ENCODE data around the gene ATP7B.

Gene ATP7B

DNA sequence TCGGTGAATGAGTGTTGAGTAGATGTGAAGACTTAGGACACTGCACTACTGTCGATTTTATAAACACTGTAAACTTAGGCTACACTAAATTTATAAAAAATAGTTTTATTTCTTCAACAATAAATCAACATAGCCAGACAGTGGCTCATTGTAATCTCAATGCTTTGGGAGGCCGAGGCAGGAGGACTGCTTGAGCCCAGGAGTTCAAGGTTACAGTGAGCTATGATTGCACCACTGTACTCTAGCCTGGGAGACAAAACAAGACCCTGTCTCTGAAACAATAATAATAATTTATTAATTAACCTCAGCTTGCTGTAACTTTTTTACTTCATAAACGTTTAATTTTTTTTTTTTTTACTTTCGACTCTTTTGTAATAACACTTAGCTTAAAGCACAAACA lies 34.4 kb downstream of the ATP7B start:
- no peak for DNase-seq

DNA sequence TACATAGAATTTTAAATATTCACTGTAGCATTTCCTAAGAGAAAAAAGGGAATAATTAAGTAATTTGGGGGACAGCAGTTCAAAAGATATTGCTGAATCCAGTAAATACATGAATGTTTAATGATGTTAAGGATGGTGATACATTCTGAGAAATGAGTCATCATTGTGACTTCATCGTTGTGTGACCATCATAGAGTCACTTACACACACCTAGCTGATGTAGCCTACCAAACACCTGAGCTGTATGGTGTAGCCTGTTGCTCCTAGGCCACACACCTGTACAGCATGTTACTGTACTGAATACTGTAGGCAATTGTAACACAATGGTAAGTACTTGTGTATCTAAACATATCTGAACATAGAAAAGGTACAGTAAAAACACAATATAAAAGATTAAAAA lies 34.8 kb downstream of the ATP7B start:
- DNase-seq, result no peak

DNA sequence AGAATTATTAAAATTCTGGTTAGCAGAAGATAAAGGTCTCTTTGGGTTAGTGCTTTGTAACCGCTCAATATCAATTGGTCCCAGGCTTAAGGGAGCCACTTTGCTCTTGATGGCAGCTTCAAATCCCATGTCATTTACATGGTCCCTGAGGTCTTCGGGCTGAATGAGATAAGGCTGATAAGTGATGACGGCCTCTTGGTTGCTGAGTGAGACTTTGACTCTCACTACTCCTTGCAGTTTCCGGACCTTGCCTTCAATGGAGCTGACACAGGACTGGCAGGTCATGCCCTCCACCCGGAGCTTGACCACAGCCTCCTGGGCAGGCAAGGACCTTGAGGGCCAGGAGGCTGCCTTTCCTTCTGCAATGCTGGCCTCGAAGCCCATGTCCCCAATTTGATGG lies 36.8 kb downstream of the ATP7B start:
- no peak for DNase-seq

DNA sequence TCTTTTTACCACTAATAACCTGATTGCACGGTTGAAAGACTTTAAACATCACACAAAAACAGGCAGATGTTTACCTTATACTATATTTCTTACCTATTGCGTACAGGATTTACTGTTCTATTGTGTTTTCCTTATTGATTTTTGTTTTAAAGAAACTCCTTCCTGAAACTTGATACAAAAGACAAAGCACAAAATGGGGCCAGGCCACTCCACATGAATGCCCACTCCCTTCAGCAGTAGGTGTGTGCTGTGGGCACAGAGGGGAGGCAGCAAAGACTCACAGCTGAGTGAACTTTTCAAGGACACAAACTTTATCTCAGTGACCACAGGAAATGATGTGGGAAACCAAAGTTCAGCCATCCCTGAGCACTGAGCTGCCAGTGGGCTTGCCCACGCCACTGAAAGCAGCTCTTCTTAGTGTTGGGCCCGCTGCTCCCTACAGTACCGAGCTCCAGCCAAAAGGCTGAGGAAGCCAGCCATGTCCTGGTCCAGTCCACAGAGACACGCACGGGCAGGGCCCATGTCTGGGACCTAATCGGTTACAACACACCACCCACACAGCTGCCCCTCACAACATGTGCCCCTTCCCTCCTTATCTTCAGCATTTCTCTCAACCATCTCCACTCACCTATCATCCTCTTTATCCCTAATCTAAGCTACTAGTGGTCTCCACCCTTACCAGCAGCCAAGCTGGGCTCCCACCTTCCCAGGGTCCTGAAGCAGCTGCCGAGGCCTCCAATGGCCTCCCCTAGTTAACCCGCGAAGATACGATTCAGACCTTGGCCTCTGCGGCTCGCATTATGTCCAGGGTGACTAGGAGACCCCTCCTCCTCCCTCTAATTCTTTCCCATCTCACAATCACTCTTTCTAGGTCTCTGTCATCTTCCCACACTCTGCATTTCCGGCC lies 39.5 kb downstream of the ATP7B start:
- DNase-seq, result no peak

DNA sequence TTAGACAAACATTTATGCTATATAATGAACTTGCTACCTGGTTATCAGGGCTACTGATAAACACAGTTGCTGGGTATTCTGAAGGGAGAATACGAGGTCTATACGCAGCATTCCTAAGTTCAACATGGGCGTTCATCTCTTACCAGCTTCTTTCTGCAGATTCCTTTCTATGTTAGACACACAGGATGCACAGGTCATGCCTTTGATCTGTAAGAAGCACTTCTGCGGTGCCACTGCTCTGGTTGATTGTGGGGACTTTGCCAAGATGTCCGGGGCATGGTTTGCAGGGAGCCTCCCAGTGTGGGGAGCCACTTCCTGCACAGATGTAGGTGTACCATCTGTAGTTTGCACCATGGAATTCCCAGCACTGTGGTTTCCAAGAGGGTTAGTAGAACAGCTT lies 40.9 kb downstream of the ATP7B start:
- DNase-seq, result no peak

DNA sequence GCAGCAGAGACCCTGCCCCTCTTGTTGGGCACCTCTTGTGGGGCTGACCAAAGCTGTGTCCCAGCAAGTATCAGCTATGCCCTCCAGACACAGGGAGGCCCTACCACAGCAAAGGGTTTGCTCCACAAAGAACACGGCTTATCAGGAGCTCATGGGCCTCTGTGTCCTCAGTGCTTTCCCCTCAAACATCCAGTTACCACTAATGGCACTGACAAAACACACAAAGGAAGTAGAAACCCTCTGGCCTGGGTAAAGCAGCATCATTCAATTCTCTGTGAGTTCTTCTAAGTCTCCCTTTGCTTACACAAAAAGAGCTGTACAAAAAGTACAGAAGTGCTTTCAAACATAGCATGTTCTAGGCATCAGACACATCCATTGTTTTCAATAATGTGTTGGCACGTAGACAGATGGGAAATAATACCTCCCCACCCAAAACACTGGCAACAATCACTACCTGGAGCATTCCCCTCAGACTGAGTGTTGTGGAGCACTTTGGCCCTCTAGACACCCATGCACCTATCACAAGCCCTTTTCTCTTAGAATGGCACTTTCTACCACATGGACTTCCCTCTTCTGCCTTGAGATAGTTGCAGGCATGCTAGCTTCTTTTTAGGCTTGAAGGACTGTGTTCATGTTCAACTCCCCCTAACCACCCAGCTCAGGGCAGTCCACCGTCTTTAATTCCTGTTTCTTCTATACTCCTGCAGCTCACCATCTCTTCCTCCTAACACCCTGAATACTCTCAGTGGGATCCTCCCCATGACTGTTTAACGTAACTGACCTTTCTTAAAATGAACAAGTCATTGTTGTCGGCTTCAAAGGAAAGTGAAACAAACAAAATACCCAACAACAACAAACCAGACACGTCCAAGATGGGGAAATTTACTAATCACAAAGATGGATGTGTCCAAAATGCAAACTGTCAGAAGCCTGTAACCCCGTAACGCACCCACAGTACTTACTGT lies 43.5 kb downstream of the ATP7B start:
- DNase-seq, result no peak

DNA sequence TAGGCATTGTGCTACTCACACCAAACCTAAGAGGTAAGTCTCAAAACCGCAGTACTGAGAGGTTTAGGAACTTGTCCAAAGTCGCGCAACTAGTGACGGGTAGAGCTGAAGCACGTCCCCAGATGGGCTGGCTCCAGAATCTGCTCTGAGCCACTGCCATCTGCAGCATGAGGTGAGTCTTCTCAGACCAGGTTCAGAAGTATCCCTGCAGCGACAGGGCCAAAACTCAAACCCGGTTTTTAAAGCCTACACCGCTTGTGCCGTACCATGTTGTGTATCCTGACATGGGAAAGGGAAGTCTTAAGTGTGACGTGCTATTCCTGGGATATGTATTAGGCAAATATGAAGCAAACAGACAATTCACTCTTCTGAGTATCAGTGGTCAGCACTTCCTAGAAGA lies 45.1 kb downstream of the ATP7B start:
- no peak for DNase-seq

DNA sequence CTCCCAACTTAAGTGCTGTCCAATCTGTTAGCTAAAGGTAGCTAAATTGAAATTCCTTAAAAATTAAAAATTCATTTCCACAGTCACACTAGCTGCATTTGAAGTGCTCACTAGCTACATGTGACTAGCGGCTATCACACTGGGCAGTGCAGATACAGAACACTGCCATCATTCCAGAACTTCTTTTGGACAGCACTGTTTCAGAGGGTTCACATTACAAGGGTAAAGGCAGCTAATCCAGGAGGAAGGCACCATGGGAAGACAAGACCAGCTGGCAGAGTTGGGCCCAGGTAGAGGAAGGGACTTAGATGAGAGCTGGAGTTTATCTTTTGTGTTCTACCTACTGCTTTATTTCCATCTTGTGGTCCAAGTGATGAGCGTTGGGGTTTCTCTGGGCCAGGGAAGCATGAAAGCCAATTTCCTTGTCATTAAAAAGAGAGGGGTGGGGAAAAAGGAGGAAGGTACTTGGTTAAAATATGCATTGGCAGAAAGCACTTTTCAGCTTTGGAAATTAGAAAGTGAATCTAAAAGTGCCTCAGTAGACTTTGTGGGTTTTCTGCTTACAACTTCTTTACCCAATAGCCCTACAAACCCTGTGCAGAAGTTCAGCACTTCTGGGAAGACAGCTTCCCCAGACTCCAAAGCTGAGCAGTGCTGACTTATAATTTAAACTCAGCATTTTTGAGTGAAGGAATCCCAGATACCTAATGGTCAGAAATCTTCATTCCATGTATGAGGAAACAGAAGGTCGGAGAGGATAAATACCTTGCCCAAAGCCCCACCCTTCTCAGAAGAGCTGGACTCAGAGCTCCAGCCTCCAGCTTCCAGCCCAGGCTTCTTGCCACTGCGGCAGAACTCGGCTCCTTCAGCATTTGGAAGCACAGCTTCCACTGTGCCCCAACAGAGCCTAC lies 49.5 kb downstream of the ATP7B start:
- no peak for DNase-seq

DNA sequence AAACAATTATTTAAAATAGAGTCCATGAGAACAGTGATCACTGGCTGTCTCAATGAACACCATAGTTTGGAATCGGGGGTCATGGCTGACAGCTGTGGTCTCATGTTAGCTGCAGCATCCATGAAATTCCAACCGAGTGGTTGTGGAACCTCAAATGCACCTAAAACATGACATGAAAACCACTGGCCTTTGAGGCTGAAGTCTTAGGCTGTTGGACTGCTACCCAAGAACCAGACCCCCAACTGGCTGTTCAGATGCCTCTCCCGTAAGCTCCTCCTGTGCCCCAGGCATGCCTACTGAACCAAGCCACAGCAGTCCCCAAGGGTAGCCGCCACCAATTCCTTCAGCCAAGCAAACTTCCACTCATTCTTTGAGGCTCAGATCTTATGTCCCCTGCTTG lies 50.5 kb downstream of the ATP7B start:
- DNase-seq, result no peak

DNA sequence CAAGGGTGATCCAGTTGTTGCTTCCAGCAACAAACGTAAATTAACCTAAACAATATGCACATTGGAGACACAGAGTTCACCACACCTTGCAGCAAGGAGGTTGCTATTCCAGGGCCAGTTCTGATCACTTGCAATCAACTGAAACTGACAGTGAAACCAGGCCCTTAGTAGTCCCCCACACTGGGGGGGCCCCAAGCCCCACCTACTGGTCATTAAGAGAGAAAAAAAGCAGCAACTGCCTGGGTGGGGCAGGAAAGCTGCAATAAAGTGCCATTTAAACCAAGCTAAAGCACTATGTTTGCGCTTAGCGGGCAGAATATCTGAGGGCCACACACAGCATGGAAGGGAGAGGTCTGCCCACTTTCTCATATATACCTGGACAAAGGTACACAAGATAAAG lies 51.5 kb downstream of the ATP7B start:
- DNase-seq, result peak; percentile 76

DNA sequence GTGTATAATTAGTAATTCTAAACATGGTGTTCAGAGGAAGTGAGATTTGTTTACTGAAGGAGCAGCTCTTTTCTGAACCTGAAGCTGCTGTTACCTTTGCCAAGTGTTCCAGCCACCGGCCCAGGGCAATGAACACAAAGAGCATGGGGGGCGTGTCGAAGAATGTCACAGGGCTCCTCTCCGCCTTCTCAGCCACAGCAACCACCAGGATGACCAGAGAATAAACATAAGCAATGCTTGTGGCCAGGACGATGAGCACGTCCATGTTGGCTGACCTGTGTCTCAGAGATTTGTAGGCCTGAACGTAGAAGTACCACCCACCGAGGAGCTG lies 53.1 kb downstream of the ATP7B start:
- no peak for DNase-seq

DNA sequence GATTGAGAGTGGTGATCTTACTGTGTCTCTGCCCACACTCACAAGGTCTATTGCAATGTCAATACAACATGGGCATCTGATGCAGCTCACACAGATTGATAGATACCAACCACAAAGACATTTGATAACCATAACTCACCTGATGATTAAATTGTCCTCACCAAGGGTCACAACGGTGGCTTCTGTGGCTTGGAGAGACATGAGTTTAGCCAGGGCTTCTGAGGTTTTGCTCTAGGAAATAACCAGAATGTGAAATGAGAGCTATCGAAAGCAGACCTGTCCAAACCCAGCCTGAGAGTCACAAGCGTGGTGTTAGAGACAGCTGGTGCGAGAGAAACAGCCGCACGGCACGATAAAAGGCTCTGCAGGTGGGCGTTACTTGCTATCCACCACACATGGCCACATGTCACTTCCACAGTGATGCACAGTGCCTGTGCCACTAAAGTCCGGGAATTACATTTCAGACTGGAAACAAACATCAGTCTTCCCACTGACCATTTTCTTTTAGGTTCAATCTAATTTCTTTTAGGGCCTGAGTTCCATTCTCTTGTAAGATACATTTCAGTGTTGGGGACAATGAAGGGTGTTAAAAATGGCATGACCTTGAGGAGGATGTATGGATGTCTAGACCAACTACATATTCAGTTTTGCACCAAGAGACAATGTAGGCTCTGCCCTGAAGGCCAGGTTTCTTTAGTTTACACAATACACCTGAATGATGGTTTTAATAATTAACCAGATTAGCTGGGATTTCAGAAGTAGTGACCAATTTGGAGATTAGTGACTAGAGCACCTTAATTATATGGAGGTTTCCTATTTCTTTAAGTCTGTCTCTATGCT lies 53.7 kb downstream of the ATP7B start:
- peak; percentile 78 for DNase-seq

DNA sequence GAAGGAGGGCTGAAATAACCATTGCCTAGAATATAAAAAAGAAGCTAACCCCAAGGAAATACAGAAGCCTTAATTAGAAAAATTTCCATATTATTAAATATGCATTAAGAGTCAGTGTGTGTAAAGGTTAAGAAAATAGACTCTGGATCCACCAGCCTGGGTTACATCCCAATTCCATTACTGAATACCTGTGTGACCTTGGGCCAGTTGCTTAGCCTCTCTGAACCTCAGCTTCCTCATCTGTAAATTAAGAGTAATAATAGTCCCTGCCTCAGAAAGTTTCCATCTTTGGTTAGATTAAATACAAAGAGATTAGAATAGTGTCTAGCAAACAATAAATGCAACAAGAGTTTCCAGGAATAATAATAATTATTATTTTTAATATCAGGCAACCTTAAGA lies 54.5 kb downstream of the ATP7B start:
- DNase-seq, result no peak

DNA sequence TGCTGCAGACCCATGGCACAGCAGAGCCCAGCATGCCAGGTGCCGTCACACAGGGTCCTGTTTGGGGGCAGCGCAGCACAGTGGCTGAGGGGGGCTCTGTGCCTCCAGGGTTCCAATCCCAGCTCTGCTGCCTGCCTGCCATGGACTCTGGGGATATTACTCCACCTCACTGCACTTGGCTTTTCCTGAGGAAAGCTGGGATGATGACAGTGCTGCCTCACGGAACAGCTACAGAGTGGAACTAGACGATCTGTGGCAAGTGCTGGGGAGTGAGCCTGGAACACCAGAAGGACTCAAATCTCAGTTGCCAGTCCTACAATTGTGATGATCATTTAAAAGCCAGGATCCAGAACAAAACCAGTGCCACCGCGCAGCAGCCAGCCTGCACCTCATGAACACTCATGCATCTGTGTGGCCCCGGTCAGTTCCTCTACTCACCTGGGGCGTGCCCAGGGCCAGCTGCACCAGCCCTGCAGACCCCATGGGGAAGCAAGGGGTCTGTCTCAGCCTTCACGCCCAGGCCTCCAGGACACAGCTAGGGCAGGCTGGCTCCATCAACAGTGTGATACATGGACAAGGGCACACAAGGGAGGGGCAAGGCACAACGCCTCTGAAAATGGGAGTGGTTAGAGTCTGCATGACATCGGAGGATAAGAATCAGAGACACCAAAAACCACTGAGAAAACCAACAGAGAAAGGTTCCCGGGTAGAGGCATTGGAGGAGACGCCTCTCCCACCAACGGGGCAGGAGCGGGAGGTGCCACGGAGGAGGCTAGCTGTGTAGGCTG lies 55.2 kb downstream of the ATP7B start:
- DNase-seq, result peak; percentile 67

DNA sequence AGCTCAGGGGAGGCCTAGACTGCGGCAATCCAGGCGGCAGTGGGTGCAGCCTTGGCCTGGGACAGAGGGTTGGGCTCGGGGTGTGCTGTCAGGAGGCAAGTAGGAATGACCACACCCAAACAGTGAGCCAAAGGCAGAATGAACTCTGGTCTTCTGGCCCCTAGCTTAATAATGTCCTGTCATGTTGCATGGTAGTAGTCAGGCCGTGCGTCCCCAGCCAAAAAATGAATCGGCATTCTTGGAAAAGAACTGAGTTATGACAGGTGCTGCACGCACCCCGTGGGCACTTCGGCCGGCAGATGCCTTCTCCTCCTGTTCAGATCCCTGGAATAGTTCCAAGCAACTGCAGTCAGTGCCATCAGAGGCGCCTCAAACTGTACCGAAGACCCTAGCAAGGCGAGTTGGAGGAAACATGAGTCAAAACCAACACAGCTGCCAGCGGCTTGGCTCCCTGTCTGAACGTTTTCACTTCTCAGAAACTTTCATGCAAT lies 55.9 kb downstream of the ATP7B start:
- no peak for DNase-seq

DNA sequence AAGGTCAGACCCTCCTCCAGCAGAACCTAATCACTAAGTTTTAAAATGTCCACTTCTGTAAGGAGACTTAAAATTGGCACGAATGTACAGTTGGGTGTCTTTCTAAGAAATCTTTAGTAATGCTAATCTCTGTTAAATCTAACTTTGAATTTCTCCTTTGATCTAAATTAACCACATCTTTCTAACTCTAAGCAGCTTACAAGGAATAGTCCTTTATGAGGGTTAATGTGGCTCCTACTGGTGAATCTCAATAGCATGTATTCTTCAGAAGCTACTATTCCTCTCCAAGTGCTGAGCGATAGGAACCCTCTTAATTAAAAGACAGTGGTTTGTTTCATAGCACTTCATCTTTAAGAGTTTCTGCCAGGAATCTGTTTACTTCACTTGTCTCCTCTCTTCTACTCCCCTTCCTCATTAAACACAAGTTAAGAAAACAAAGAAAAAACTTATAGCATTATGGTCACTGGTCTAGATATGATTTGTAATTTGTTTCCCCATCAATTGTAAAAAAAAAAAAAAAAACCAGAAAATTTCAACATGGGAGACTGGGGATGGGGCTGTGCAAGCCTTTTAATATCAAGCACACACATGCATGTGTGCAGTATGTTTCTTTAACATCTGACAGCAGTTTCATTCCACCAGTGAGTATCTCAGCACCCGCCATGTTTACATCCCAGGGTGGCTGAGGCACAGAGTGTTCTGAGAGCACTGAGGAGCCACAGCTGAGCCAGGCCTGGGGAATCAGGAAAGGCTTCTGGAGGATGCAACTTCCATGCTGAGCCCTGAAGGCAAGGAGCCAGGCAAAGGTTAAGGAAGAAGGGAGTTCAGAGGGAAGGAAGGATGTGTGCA lies 57.7 kb downstream of the ATP7B start:
- DNase-seq, result no peak

DNA sequence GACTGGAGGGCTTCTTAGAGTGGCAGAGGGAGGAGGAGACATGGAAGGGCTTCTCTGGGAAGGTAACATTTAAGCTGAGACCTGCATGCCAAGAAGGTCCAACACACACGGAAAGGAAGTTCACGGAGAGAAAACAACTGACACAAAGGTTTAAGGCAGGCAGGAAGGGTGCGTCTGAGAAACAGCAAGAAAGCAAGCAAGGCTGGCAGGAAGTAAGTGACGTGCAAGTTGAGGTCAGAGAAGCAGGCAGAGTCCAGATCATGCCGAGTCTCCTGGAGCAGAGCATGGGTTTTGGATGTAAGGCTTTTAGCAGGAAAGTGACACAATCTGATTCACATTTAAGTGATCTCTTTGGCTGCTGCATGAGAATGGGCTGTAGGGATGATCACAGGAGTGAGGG lies 60.5 kb downstream of the ATP7B start:
- no peak for DNase-seq

DNA sequence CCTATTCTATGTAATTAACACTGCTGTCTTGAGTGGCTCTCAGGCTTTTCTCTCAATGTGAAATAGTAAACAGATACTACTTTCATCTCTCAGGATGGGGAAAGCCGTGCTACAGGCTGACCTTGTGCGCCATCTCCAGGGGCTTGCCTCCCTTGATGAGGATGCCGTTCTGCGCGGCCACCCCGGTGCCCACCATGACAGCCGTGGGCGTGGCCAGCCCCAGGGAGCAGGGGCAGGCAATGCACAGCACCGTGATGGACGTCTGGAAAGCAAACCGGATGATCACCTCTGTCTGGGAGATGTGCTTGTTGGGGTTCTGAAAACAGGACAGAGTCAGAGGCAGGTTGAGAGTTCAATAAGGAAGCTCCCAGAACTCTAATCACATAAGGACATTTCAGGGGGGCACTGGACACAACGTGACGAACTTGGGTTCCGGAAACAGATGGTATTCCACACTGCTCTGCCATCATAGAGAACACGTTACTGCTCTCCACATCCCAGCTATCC lies 65.0 kb downstream of the ATP7B start:
- no peak for DNase-seq

DNA sequence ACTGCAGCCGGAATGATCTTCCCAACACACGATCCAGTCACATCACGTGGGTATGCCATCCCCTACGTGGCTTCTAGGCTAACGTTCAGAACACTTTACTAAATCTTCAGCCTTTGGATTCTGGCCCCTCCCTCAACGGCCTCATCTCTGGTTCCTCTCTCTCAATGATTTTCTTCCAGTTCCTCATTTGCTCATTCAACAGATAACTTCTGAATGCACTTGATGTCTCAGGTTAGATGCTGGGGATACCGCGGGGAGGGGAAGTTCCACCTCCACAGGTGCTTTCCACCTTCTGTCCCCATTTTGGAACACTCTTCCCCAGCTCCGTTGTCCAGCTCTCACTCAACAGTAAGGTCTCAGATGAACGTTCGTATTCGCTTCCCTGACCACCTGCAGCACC lies 66.1 kb downstream of the ATP7B start:
- no peak for DNase-seq

DNA sequence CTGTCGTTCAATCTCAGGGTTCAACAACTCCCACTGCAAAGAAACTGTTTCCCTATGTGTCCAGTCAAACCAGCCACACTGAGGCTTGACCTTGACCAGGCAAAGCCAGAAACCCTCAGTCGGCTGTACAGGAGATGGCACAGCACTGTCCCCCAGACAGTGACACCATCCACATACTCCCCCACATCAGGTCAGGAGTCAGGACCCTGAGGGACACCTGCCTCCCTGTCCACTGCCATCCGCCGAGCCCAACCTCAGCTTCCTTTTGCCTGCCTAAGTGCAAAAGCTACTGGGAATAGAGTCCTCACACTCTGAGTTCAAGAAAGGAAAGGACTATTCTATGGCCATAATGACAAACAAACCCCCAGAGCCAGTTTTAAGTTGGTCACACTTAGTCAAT lies 66.8 kb downstream of the ATP7B start:
- no peak for DNase-seq
